Colonic mucosa (tissue), 4 donors: Measurements from ENCODE around the gene GCSH. TPM values are rescaled to one million over a fixed set of nuclear protein-coding genes. Genes with fewer than 3 reads are reported as not detected.

Experiments
- DNase-seq: peaks from one replicate; pipeline ENCODE4 v3.0.0-alpha.2; 2020
- H3K27ac ChIP-seq: fragments of 200-600 bp; one replicate; pipeline ENCODE4 v1.8.0; 2021
- H3K27me3 ChIP-seq: fragments of 200-600 bp; one replicate; pipeline ENCODE4 v1.8.0; 2021
- H3K36me3 ChIP-seq: fragments of 200-600 bp; one replicate; pipeline ENCODE4 v1.8.0; 2021
- H3K4me1 ChIP-seq: fragments of 200-600 bp; one replicate; pipeline ENCODE4 v1.8.0; 2021; ENCODE audit warnings: mild to moderate bottlenecking
- H3K4me3 ChIP-seq: fragments of 200-600 bp; one replicate; pipeline ENCODE4 v1.8.0; 2021
- H3K9ac ChIP-seq, 2 donors: one replicate each; pipeline ENCODE4 v1.7.0; 2013; ENCODE audit warnings: control low read depth in 2 of 2, low read depth in 2 of 2, low read length in 2 of 2
- H3K9me3 ChIP-seq: fragments of 200-600 bp; one replicate; pipeline ENCODE4 v1.8.0; 2021
- intact Hi-C: fragments of 100-400 bp; cut with DNase I; formaldehyde crosslinking; loops from one replicate; pipeline ENCODE4 v1.14.1; 2022
- total RNA-seq, 2 donors: library from RNA; stranded (reverse); fragmentation: NEBNext Ultra II Directional in 1 of 2; extraction: Animal tissue kit (Norgen Biotek cat#: 25700) in 1 of 2; gene quantifications; one replicate each; pipeline ENCODE4 v1.2.1, GENCODE V29; 2021
- TF ChIP-seq, protein P1 (sequence below): fragments of 200-600 bp; IDR thresholded peaks from one replicate; pipeline ENCODE4 v1.8.0; 2022; ENCODE audit warnings: antibody characterized with exemption, mild to moderate bottlenecking
- donor health status: healthy.
- donor health status: DM: no; HTN: no; CAD: no.
- donor health status: DM: no; HTN: no; CAD: no.

Gene GCSH
- total RNA-seq, 2 donors from 2014 or later, result 9.4 to 24.7 TPM

DNA sequence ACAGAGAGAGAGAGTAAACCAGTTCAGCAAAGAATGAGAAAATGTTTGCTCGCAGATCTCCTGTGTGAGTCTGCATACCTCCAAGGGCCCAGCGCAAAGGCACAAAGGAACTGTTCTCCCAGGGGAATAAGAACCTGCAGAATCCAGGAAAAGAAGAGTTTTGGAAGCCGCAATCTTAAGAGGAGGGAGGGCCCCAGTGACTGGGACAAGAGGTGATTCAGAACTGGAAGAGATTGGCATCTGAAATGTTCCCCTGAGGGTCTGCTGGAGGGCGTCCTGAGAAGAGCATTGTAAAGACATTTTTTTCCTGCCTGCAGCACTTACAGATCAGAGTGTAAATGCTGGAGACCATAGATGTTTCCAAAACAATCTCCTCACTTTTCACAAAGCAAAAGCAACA, 54.5 kb downstream of the GCSH start:
- H3K4me3 ChIP-seq, result no peak overlapping the region
- H3K27ac ChIP-seq, result no peak overlapping the region
- intact Hi-C loops, result no loop called here
- no peak overlapping the region for H3K9ac ChIP-seq
- peaks cover 7% of the 10 kb centered on the region for H3K36me3 ChIP-seq
- no peaks in the 10 kb centered on the region for H3K9me3 ChIP-seq
- TF ChIP-seq, protein P1, sequence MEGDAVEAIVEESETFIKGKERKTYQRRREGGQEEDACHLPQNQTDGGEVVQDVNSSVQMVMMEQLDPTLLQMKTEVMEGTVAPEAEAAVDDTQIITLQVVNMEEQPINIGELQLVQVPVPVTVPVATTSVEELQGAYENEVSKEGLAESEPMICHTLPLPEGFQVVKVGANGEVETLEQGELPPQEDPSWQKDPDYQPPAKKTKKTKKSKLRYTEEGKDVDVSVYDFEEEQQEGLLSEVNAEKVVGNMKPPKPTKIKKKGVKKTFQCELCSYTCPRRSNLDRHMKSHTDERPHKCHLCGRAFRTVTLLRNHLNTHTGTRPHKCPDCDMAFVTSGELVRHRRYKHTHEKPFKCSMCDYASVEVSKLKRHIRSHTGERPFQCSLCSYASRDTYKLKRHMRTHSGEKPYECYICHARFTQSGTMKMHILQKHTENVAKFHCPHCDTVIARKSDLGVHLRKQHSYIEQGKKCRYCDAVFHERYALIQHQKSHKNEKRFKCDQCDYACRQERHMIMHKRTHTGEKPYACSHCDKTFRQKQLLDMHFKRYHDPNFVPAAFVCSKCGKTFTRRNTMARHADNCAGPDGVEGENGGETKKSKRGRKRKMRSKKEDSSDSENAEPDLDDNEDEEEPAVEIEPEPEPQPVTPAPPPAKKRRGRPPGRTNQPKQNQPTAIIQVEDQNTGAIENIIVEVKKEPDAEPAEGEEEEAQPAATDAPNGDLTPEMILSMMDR, result no peak
- no peaks in the 10 kb centered on the region for H3K4me1 ChIP-seq
- H3K27me3 ChIP-seq, result no peaks in the 10 kb centered on the region
- DNase-seq, result no peak

DNA sequence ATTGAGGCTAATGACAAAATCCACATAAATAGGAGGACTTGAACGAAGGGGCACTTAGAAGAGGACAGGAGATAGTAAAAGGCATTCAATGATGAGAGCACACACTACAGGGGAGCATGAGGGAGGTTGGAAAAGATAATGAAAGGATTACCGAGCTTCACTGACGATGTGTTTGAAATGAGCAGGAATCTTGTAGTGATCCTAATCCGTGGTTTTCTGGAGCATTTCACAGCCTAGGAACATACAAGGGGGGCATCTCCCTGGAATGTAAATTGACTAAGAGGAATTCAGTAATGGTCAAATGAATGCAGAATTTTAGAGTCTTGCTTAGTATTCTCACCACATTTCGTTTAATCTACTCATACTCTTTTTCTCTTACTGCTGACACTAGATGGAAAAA, 55.4 kb downstream of the GCSH start:
- H3K36me3 ChIP-seq, result peaks cover 7% of the 10 kb centered on the region
- H3K9ac ChIP-seq, result no peak overlapping the region
- H3K9me3 ChIP-seq, result no peaks in the 10 kb centered on the region
- H3K4me1 ChIP-seq, result no peaks in the 10 kb centered on the region
- no peak for DNase-seq
- no peaks in the 10 kb centered on the region for H3K27me3 ChIP-seq
- H3K27ac ChIP-seq, result no peak overlapping the region
- TF ChIP-seq, protein P1, result no peak
- H3K4me3 ChIP-seq, result no peak overlapping the region
- intact Hi-C loops, result no loop called here

DNA sequence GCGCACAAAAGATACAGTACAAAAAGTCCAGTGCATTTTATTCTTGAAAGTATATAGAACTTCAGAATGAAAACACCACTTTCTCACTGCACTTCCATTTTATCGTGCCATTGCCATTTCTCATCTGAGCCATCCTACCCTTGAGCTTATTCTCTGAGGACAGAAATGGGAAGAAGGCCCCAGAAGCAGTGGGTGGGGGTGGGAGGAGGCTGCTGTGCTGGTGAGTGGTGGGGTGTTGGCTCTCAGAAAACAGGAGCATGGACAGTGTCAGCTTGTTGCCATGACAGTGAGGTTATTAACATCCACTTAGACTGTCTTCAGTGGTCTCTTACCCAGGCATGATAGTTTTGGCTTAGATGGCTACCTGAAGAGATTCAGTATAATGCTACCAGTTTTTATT, 56.1 kb downstream of the GCSH start:
- TF ChIP-seq, protein P1, result no peak
- Histone ChIP-seq H3K27ac (no peak overlapping the region), H3K36me3 (peaks cover 7% of the 10 kb centered on the region), H3K27me3 (no peaks in the 10 kb centered on the region), H3K4me1 (no peaks in the 10 kb centered on the region), H3K9me3 (no peaks in the 10 kb centered on the region), H3K4me3 (no peak overlapping the region), H3K9ac (no peak overlapping the region)
- intact Hi-C loops, result no loop called here
- DNase-seq, result no peak

DNA sequence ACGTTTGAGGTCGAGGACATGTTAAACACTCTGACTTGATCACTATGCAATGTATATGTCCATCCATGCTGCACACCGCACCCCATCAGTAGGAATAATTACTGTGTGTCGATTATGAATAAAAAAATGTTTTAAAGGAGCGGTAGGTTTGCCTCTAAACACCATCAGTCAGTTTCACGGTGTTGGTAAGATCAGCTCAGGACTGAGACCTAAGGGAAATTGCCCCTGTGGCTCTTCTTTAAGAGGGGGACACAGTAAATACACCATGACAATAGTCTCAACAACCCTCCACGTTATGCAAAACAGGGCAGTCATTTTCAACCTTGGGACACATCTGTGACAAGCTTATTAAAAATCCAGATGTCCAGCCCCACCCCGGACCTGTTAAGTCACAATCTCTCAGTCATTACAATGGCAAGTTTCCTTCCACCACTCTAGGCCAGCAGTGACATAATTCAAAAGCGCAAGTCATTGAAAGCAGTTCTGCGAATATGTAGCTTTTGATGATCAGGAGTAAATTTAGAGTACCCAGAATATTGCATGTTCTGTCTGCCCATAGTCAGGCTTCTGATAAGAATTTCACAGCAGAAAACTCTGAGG, 59.3 kb downstream of the GCSH start:
- peak; percentile 19 for DNase-seq
- Histone ChIP-seq H3K9ac (peak overlapping the region; percentile 82 to 90), H3K9me3 (no peaks in the 10 kb centered on the region), H3K4me1 (no peaks in the 10 kb centered on the region), H3K4me3 (peak overlapping the region; percentile 73), H3K27ac (no peak overlapping the region), H3K36me3 (no peaks in the 10 kb centered on the region), H3K27me3 (no peaks in the 10 kb centered on the region)
- TF ChIP-seq, protein P1, result no peak
- intact Hi-C loops, result loop anchor here (10.0 kb wide), 1 partner anchor 698 kb away; no protein-coding TSS in a partner anchor

DNA sequence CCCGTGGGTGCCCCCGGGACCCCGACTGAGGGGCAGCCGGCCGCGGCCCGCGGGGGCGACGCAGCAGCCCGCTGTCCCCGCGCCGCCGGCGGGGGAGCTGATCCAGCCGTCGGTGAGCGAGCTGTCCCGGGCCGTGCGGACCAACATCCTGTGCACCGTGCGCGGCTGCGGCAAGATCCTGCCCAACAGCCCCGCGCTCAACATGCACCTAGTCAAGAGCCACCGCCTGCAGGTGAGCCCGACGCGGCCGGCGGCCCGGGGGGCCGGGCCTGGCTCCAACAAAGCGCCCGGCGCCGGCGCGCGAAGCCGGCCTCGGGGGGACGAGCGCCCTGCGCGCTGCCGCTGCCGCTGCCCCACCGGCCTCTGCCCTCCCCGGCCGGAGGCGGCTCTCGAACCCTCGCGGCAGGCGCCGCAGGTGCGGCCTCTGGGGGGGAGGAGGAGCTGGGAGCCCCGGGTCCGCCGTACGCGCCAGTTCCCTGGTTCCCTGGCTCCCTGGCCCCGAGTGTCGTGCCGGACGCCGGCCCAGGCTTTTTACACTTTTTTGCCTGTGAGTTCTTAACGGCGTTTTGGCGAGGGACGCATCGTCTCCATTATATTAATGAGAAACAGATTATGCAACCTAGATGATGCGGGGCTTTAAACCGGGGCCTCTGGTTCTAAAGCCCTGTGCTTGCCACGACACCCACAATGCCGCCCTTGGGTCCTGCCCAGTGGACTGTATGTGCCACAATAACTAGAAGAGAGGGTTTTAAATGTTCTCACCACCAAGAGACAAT, 60.0 kb downstream of the GCSH start:
- H3K9ac ChIP-seq, result peak overlapping the region; percentile 82 to 90
- intact Hi-C loops, result loop anchor here (10.0 kb wide), 1 partner anchor 699 kb away; no protein-coding TSS in a partner anchor

More for the DNA sequence above, 60.0 kb downstream of the GCSH start:
- Histone ChIP-seq H3K27me3 (no peaks in the 10 kb centered on the region), H3K4me3 (peak overlapping the region; percentile 73), H3K9me3 (no peaks in the 10 kb centered on the region), H3K27ac (no peak overlapping the region), H3K4me1 (no peaks in the 10 kb centered on the region), H3K36me3 (no peaks in the 10 kb centered on the region)
- TF ChIP-seq, protein P1, result no peak
- DNase-seq, result peak; percentile 27
